HepG2 (cell line): ENCODE results near the gene REEP6. TPM values are rescaled to one million over a fixed set of nuclear protein-coding genes. Genes with fewer than 3 reads are reported as not detected.

Experiments
- ATAC-seq: fragments of 200-7000 bp; cut with Tn5 transposase; 3 replicates; pipeline ENCODE4 v1.9.1; 2020; ENCODE audit warnings: mild to moderate bottlenecking, moderate library complexity
- BruUV-seq: library from RNA; stranded (reverse); fragments of 400-500 nt; replicated peaks from 2 replicates; lab custom pipeline; 2021; lab: Mats Ljungman, UMichigan
- CTCF ChIA-PET: fragments of 300-600 bp; formaldehyde crosslinking; extraction: SDS; loops from one replicate; lab custom pipeline; 2021; ENCODE audit warnings: low total read pairs, inconsistent platforms, low intra/inter-chr PET ratio; lab: Yijun Ruan, JAX
- POLR2A ChIA-PET: fragments of 350-600 bp; sonication (Branson Sonifier 250); formaldehyde crosslinking; loops from one replicate; lab custom pipeline; 2020; ENCODE audit warnings: antibody characterized with exemption, inconsistent platforms; lab: Yijun Ruan, JAX
- DNase-seq: peaks from one replicate; pipeline ENCODE4 v3.0.0-alpha.2; 2015; ENCODE audit warnings: low spot score
- FAIRE-seq: peaks from 3 replicates; lab custom pipeline; 2011; peaks lifted over from hg19 to GRCh38; lab: Jason Lieb, UNC
- H2AFZ ChIP-seq: one replicate; pipeline ENCODE4 v1.6.1; 2011; ENCODE audit warnings: low read length, inconsistent platforms
- H3K27ac ChIP-seq: fragments of 300-600 bp; 3 replicates; pipeline ENCODE4 v1.8.0; 2011; ENCODE audit warnings: mixed run types, mild to moderate bottlenecking, mixed read lengths, low read length, inconsistent platforms; ENCODE audit not compliant: insufficient read depth; ENCODE audit errors: extremely low read length
- H3K27me3 ChIP-seq, 2 experiments: fragments of 200-600 bp in 1 of 2; 2 replicates in 1 of 2; 3 replicates in 1 of 2; pipeline versions ENCODE4 v1.6.0 to v1.8.0; 2011; ENCODE audit warnings: low read length in 2 of 2, mild to moderate bottlenecking in 2 of 2, moderate library complexity in 2 of 2, inconsistent platforms in 1 of 2; ENCODE audit not compliant: insufficient read depth in 2 of 2, control insufficient read depth in 1 of 2
- H3K36me3 ChIP-seq, 2 experiments: fragments of 200-600 bp in 1 of 2; replicated peaks in 1 of 2; 2 replicates in 1 of 2; 3 replicates in 1 of 2; pipeline versions ENCODE4 v1.5.1 to v1.8.0; 2011; ENCODE audit warnings: low read length in 2 of 2, inconsistent platforms in 1 of 2; ENCODE audit not compliant: insufficient read depth in 2 of 2, control insufficient read depth in 1 of 2
- H3K4me1 ChIP-seq: 2 replicates; pipeline ENCODE4 v1.5.1; 2012; ENCODE audit warnings: low read length, inconsistent platforms; ENCODE audit not compliant: insufficient read depth
- H3K4me2 ChIP-seq: 2 replicates; pipeline ENCODE4 v1.6.0; 2011; ENCODE audit warnings: low read depth, low read length, inconsistent platforms
- H3K4me3 ChIP-seq, 3 experiments: fragments of 200-600 bp in 1 of 3; sonication (generic), shearing (Covaris generic) in 1 of 3; replicated peaks in 1 of 3; 2 replicates each; pipeline ENCODE4 v1.5.1; 2011 to 2016; ENCODE audit warnings: low read length in 3 of 3, inconsistent platforms in 2 of 3, low read depth in 2 of 3, mild to moderate bottlenecking in 2 of 3, control low read depth in 1 of 3, mixed read lengths in 1 of 3; ENCODE audit not compliant: insufficient read depth in 1 of 3
- H3K79me2 ChIP-seq: one replicate; pipeline ENCODE4 v1.6.1; 2011; ENCODE audit warnings: low read length, inconsistent platforms; ENCODE audit not compliant: insufficient read depth
- H3K9ac ChIP-seq: 2 replicates; pipeline ENCODE4 v1.6.0; 2011; ENCODE audit warnings: mild to moderate bottlenecking, low read depth, low read length, inconsistent platforms; ENCODE audit not compliant: insufficient read depth
- H3K9me3 ChIP-seq: 2 replicates; pipeline ENCODE4 v1.5.1; 2012; ENCODE audit warnings: mild to moderate bottlenecking, low read length
- H4K20me1 ChIP-seq: 2 replicates; pipeline ENCODE4 v1.6.0; 2011; ENCODE audit warnings: inconsistent platforms, mild to moderate bottlenecking, low read length, moderate library complexity; ENCODE audit not compliant: insufficient read depth
- CEBPG ChIP-seq: IDR thresholded peaks from 2 replicates; pipeline ENCODE4 v1.6.1; 2016
- HMGA1 ChIP-seq: sonication (generic); formaldehyde crosslinking; conservative IDR thresholded peaks from 2 replicates; pipeline ENCODE4 v1.4.0; 2020; ENCODE audit warnings: missing genetic modification reagents
- PAX8 ChIP-seq: sonication (generic); formaldehyde crosslinking; IDR thresholded peaks from 2 replicates; pipeline ENCODE4 v1.8.0; 2022; ENCODE audit warnings: mild to moderate bottlenecking, missing genetic modification reagents, borderline replicate concordance
- POLR2AphosphoS5 ChIP-seq: IDR thresholded peaks from 2 replicates; pipeline ENCODE4 v1.6.1; 2012; ENCODE audit warnings: low read depth, low read length
- RELA ChIP-seq: sonication (generic); formaldehyde crosslinking; IDR thresholded peaks from 2 replicates; pipeline ENCODE4 v1.4.0; 2020; ENCODE audit warnings: missing genetic modification reagents
- RNF2 ChIP-seq: fragments of 450-650 bp; conservative IDR thresholded peaks from 2 replicates; pipeline ENCODE4 v1.6.1; 2016; ENCODE audit warnings: low read depth
- U2AF1 ChIP-seq: fragments of 200-400 bp; formaldehyde crosslinking; optimal IDR thresholded peaks from 2 replicates; pipeline ENCODE3; 2017; ENCODE audit warnings: mild to moderate bottlenecking, low read depth, low read length
- ZGPAT ChIP-seq: IDR thresholded peaks from 2 replicates; pipeline ENCODE4 v1.6.1; 2016; ENCODE audit warnings: mild to moderate bottlenecking
- ZNF292 ChIP-seq: sonication (generic); formaldehyde crosslinking; IDR thresholded peaks from 2 replicates; pipeline ENCODE4 v1.8.1; 2022; ENCODE audit warnings: mild to moderate bottlenecking, low read depth, missing genetic modification reagents, borderline replicate concordance
- WGBS: methylation state at CpG from one replicate; pipeline ENCODE4 v1.1.6; 2017; ENCODE audit warnings: low lambda C conversion rate; 5-methylcytosine and 5-hydroxymethylcytosine counted together
- in situ Hi-C: cut with HindIII; loops from 2 replicates; pipeline ENCODE4 v1.10.0; 2017; ENCODE audit warnings: low pct_unique_long_range_greater_than_20kb; ENCODE audit not compliant: extremely low pct_ligation_motif_present
- intact Hi-C: fragments of 100-400 bp; cut with micrococcal nuclease; formaldehyde crosslinking; loops from one replicate; pipeline ENCODE4 v1.10.0; 2022; ENCODE audit not compliant: unreplicated experiment
- polyA plus RNA-seq, 8 experiments: library from polyadenylated mRNA; depleted of rRNA in 3 of 8; stranded (reverse) in 7 of 8; unstranded in 1 of 8; fragments of >200 nt; fragmentation: Illumina TruSeq in 4 of 8; extraction: Trizol in 4 of 8; gene quantifications; 2 replicates each; pipeline versions ENCODE4 v1.2.1 to v1.2.3, GENCODE V29; 2011 to 2016; ENCODE audit warnings: low read depth in 4 of 8, missing spikeins in 1 of 8, mixed read lengths in 1 of 8; ENCODE audit not compliant: insufficient read depth in 1 of 8
- total RNA-seq, 5 experiments: library from RNA; depleted of rRNA; stranded (reverse); fragments of >200 nt; fragmentation: Illumina TruSeq; extraction: Trizol; gene quantifications; 2 replicates each; pipeline ENCODE4 v1.2.3, GENCODE V29; 2016; ENCODE audit warnings: low read depth in 1 of 5
- TF ChIP-seq, protein P1 (sequence below): IDR thresholded peaks from 2 replicates; pipeline ENCODE4 v1.6.1; 2016; ENCODE audit warnings: low read depth
- TF ChIP-seq, protein P2 (sequence below): sonication (generic); formaldehyde crosslinking; IDR thresholded peaks from 2 replicates; pipeline ENCODE4 v1.5.1; 2020; ENCODE audit warnings: missing genetic modification reagents, mild to moderate bottlenecking, borderline replicate concordance

The REEP6 gene
- total and polyA plus RNA-seq, 2 of the 13 experiments (the other 11 are each of a cell fraction or from before 2014, with no cell fraction given): 10.0 to 28.8 TPM

DNA sequence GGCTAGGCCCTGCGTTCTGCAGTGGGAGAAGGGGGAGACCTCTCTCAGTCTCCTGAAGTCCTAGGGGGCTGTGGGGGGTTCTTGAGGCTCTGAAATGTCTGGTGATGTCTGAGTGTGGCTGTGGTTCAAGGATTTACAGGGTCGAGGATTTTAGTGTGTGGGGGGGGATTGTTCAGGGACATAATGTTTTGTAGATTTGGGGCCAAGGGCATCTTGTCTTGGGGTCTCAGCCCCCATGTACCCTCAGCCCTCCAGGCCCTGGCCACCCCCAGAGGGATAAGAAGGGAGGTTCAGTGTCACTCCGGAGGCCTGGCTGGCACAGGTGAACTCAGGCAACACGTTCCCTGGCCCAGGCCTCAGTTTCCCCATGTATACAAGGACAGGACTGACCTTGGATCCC is 43.5 kb upstream of the REEP6 start:
- no TSS peak for BruUV-seq
- POLR2A ChIA-PET: no interaction called here

More for the DNA sequence above, 43.5 kb upstream of the REEP6 start:
- intact Hi-C loops (no loop called here), in situ Hi-C loops (no loop called here)
- CTCF ChIA-PET: no interaction called here
- Histone ChIP-seq H3K36me3 (peaks cover 0 to under 1% of the 10 kb centered on the region in 2 experiments; a peak in 1 of 5 replicates), H3K9me3 (no peaks in the 10 kb centered on the region), H2AFZ (no peak overlapping the region), H3K27me3 (peaks cover 12 to 56% of the 10 kb centered on the region in 2 experiments), H3K9ac (no peak overlapping the region), H3K79me2 (no peaks in the 10 kb centered on the region), H3K4me1 (peaks cover 22% of the 10 kb centered on the region), H3K27ac (no peak overlapping the region), H3K4me2 (no peak overlapping the region), H4K20me1 (peaks cover 16% of the 10 kb centered on the region; the same call in 1 of the 2 replicates), H3K4me3 (no peak overlapping the region)
- TF ChIP-seq, protein P1, sequence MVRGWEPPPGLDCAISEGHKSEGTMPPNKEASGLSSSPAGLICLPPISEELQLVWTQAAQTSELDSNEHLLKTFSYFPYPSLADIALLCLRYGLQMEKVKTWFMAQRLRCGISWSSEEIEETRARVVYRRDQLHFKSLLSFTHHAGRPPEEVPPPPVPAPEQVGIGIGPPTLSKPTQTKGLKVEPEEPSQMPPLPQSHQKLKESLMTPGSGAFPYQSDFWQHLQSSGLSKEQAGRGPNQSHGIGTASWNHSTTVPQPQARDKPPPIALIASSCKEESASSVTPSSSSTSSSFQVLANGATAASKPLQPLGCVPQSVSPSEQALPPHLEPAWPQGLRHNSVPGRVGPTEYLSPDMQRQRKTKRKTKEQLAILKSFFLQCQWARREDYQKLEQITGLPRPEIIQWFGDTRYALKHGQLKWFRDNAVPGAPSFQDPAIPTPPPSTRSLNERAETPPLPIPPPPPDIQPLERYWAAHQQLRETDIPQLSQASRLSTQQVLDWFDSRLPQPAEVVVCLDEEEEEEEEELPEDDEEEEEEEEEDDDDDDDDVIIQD: no peak
- TF ChIP-seq, protein P2, sequence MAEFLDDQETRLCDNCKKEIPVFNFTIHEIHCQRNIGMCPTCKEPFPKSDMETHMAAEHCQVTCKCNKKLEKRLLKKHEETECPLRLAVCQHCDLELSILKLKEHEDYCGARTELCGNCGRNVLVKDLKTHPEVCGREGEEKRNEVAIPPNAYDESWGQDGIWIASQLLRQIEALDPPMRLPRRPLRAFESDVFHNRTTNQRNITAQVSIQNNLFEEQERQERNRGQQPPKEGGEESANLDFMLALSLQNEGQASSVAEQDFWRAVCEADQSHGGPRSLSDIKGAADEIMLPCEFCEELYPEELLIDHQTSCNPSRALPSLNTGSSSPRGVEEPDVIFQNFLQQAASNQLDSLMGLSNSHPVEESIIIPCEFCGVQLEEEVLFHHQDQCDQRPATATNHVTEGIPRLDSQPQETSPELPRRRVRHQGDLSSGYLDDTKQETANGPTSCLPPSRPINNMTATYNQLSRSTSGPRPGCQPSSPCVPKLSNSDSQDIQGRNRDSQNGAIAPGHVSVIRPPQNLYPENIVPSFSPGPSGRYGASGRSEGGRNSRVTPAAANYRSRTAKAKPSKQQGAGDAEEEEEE: no peak
- TF ChIP-seq PAX8 (CRISPR knock-in tag): no peak
- TF ChIP-seq ZNF292 (CRISPR knock-in tag): no peak
- TF ChIP-seq CEBPG (CRISPR knock-in tag): no peak
- TF ChIP-seq RELA (CRISPR knock-in tag): no peak
- TF ChIP-seq HMGA1: no peak
- TF ChIP-seq ZGPAT (CRISPR knock-in tag): no peak
- no peak for TF ChIP-seq RNF2
- no peak for TF ChIP-seq POLR2AphosphoS5
- no peak for TF ChIP-seq U2AF1
- no peak for DNase-seq
- WGBS: 13% methylated on average over 3 of the region's 4 CpGs
- no peak for ATAC-seq
- FAIRE-seq: no peak
